Aorta (tissue), 5 donors: Measurements from ENCODE around the gene SSH3. TPM values are rescaled to one million over a fixed set of nuclear protein-coding genes. Genes with fewer than 3 reads are reported as not detected.
A peak's percentile ranks its signal among the peaks of the same experiment; 100 is the strongest.

Experiments used
- ATAC-seq: fragments of 200-7000 bp; cut with Tn5 transposase; one replicate; pipeline ENCODE4 v1.9.1; 2022; ENCODE audit warnings: moderate library complexity; ENCODE audit not compliant: low FRiP score
- DNase-seq, 2 donors: peaks; one replicate each; pipeline ENCODE4 v3.0.0-alpha.2; 2020
- H3K27ac ChIP-seq, 2 donors: one replicate each; pipeline ENCODE4 v1.5.1; 2013; ENCODE audit warnings: low read length in 2 of 2, mild to moderate bottlenecking in 2 of 2, moderate library complexity in 2 of 2, control low read depth in 1 of 2, inconsistent platforms in 1 of 2, low read depth in 1 of 2
- H3K27me3 ChIP-seq, 2 donors: one replicate each; pipeline ENCODE4 v1.6.1; 2013; ENCODE audit warnings: control low read depth in 1 of 2, low read length in 1 of 2, mild to moderate bottlenecking in 1 of 2, moderate library complexity in 1 of 2; ENCODE audit not compliant: insufficient read depth in 2 of 2, control insufficient read depth in 1 of 2
- H3K36me3 ChIP-seq, 2 donors: one replicate each; pipeline ENCODE4 v1.6.1; 2013; ENCODE audit warnings: control low read depth in 1 of 2, low read length in 1 of 2, mild to moderate bottlenecking in 1 of 2; ENCODE audit not compliant: insufficient read depth in 2 of 2, control insufficient read depth in 1 of 2
- H3K4me1 ChIP-seq, 2 donors: one replicate each; pipeline ENCODE4 v1.6.1; 2013; ENCODE audit warnings: low read length in 2 of 2, control low read depth in 1 of 2, mild to moderate bottlenecking in 1 of 2, moderate library complexity in 1 of 2; ENCODE audit not compliant: insufficient read depth in 2 of 2, control insufficient read depth in 1 of 2
- H3K4me3 ChIP-seq, 2 donors: one replicate each; pipeline ENCODE4 v1.5.1; 2013; ENCODE audit warnings: low read length in 2 of 2, control low read depth in 1 of 2, mild to moderate bottlenecking in 1 of 2
- H3K9me3 ChIP-seq: one replicate; pipeline ENCODE4 v1.6.1; 2013; ENCODE audit warnings: mild to moderate bottlenecking, low read length; ENCODE audit not compliant: control insufficient read depth
- WGBS, 2 donors: extraction: QIAGEN DNeasy Blood & Tissue Kit; methylation state at CpG; one replicate each; pipeline ENCODE4 v1.1.7; 2013; 5-methylcytosine and 5-hydroxymethylcytosine counted together
- intact Hi-C, 2 donors: fragments of 100-400 bp; cut with DNase I; formaldehyde crosslinking; loops; one replicate each; pipeline versions ENCODE4 v1.14.2 to v1.15.0; 2022
- polyA plus RNA-seq, 2 donors: library from polyadenylated mRNA; stranded (reverse); fragments of 200-250 nt; gene quantifications; one replicate each; pipeline ENCODE4 v1.2.3, GENCODE V29; 2013
- total RNA-seq, 2 donors: library from RNA; stranded (reverse); fragmentation: NEBNext Ultra II Directional; extraction: Animal tissue kit (Norgen Biotek cat#: 25700); gene quantifications; one replicate each; pipeline ENCODE4 v1.2.1, GENCODE V29; 2021
- donor health status: healthy with polysubstance abuse.
- donor health status: Bipolar disorder and iron deficiency.
- donor health status: DM: no; HTN: no; CAD: no.
- donor health status: DM: no; HTN: no; CAD: no.
- donor health status: DM: yes; HTN: yes; CAD: no.

Gene SSH3
- total and polyA plus RNA-seq, 4 donors, result 13.3 to 37.0 (median 25.7) TPM

- peak; percentile 48 to 73 for DNase-seq
- ATAC-seq, result no peak
- H3K4me3 ChIP-seq, result no peak overlapping the region
- no peaks in the 10 kb centered on the region for H3K36me3 ChIP-seq
- H3K27me3 ChIP-seq, result no peaks in the 10 kb centered on the region
- no peaks in the 10 kb centered on the region for H3K9me3 ChIP-seq
- intact Hi-C loops, result no loop called here
- 64 to 68% methylated on average over 23 of the region's 23 CpGs for WGBS, 2 donors
- no peaks in the 10 kb centered on the region for H3K4me1 ChIP-seq
- H3K27ac ChIP-seq, result peak overlapping the region in 1 of 2 donors; percentile 33
Observed at GRCh38 chr11:67272327-67273259, 30.7 kb upstream of the SSH3 start.

GRCh38 chr11:67273260-67273990 lies 29.9 kb upstream of the SSH3 start:
- Histone ChIP-seq H3K9me3 (no peaks in the 10 kb centered on the region), H3K27me3 (no peaks in the 10 kb centered on the region), H3K27ac (peak overlapping the region in 1 of 2 donors; percentile 19), H3K4me1 (no peaks in the 10 kb centered on the region), H3K36me3 (no peaks in the 10 kb centered on the region), H3K4me3 (no peak overlapping the region)
- 47 to 48% methylated on average over 14 of the region's 14 CpGs for WGBS, 2 donors
- intact Hi-C loops, result no loop called here
- ATAC-seq, result no peak
- DNase-seq, result peak; percentile 50 to 74

GRCh38 chr11:67274768-67275605 lies 28.3 kb upstream of the SSH3 start:
- H3K4me1 ChIP-seq, result no peaks in the 10 kb centered on the region
- DNase-seq (peak; percentile 56 to 82), ATAC-seq (no peak)
- 78 to 80% methylated on average over 33 to 35 of the region's 35 CpGs for WGBS, 2 donors
- no peaks in the 10 kb centered on the region for H3K36me3 ChIP-seq
- no peaks in the 10 kb centered on the region for H3K9me3 ChIP-seq
- H3K27me3 ChIP-seq, result no peaks in the 10 kb centered on the region
- no peak overlapping the region for H3K4me3 ChIP-seq
- no peak overlapping the region for H3K27ac ChIP-seq
- intact Hi-C loops, result no loop called here

GRCh38 chr11:67275606-67276409 lies 27.5 kb upstream of the SSH3 start:
- no peak overlapping the region for H3K4me3 ChIP-seq
- H3K36me3 ChIP-seq, result no peaks in the 10 kb centered on the region
- H3K27ac ChIP-seq, result no peak overlapping the region
- WGBS, 2 donors, result 88 to 91% methylated on average over 17 of the region's 17 CpGs
- intact Hi-C loops, result no loop called here
- DNase-seq (peak; percentile 44 to 53), ATAC-seq (no peak)
- H3K9me3 ChIP-seq, result no peaks in the 10 kb centered on the region
- no peaks in the 10 kb centered on the region for H3K27me3 ChIP-seq
- no peaks in the 10 kb centered on the region for H3K4me1 ChIP-seq

- H3K27ac ChIP-seq, result peak overlapping the region in 1 of 2 donors; percentile 32
- no peaks in the 10 kb centered on the region for H3K27me3 ChIP-seq
- no peaks in the 10 kb centered on the region for H3K9me3 ChIP-seq
- DNase-seq, result peak; percentile 78 to 82
- no peaks in the 10 kb centered on the region for H3K4me1 ChIP-seq
- 42% methylated on average over 16 of the region's 16 CpGs for WGBS, 2 donors
- no peak for ATAC-seq
- no peak overlapping the region for H3K4me3 ChIP-seq
- intact Hi-C loops, result no loop called here
- H3K36me3 ChIP-seq, result no peaks in the 10 kb centered on the region
Observed at GRCh38 chr11:67276781-67277230, 26.5 kb upstream of the SSH3 start.

GRCh38 chr11:67277231-67277961 lies 25.9 kb upstream of the SSH3 start:
- no peaks in the 10 kb centered on the region for H3K9me3 ChIP-seq
- no peaks in the 10 kb centered on the region for H3K4me1 ChIP-seq
- 23 to 24% methylated on average over 24 of the region's 24 CpGs for WGBS, 2 donors
- H3K4me3 ChIP-seq, result no peak overlapping the region
- H3K36me3 ChIP-seq, result peaks cover 0 to 2% of the 10 kb centered on the region in 2 donors
- H3K27ac ChIP-seq, result peak overlapping the region in 1 of 2 donors; percentile 32
- DNase-seq, result peak; percentile 93 to 96
- intact Hi-C loops, result no loop called here
- H3K27me3 ChIP-seq, result no peaks in the 10 kb centered on the region
- peak; percentile 85 for ATAC-seq

GRCh38 chr11:67278135-67278938 lies 25.0 kb upstream of the SSH3 start:
- WGBS, 2 donors, result 88 to 90% methylated on average over 14 of the region's 14 CpGs
- intact Hi-C loops, result no loop called here
- H3K9me3 ChIP-seq, result no peaks in the 10 kb centered on the region
- no peak overlapping the region for H3K4me3 ChIP-seq
- DNase-seq (peak; percentile 46 to 64), ATAC-seq (no peak)
- no peaks in the 10 kb centered on the region for H3K4me1 ChIP-seq
- no peaks in the 10 kb centered on the region for H3K27me3 ChIP-seq
- peak overlapping the region in 1 of 2 donors; percentile 7 for H3K27ac ChIP-seq
- H3K36me3 ChIP-seq, result peaks cover 0 to 9% of the 10 kb centered on the region in 2 donors
